ENCODE results near the gene ZBP1.

- no peak for TF ChIP-seq ZNF274 (IDR thresholded peaks at IDR 0.05; ENCODE audit: low read depth, low read length)
- TF ChIP-seq YY1 (IDR thresholded peaks at IDR 0.05; ENCODE audit: insufficient read depth, insufficient read length), result no peak
- TF ChIP-seq SUZ12 (IDR thresholded peaks at IDR 0.05; ENCODE audit: extremely low read depth, insufficient read depth, insufficient read length), result no peak
Measured at GRCh38 chr20:57627339-57627738, 7.1 kb upstream of the ZBP1 start.

Data from NT2/D1 (cell line).